CD4-positive, alpha-beta memory T cell (primary cell): ENCODE data around the gene LRRC43. TPM values are rescaled to one million over a fixed set of nuclear protein-coding genes. Genes with fewer than 3 reads are reported as not detected.

Experiments
- CTCF ChIA-PET: fragments of 350-600 bp; sonication (Branson Sonifier 250); formaldehyde crosslinking; loops from one replicate; lab custom pipeline; 2021; ENCODE audit warnings: inconsistent platforms; ENCODE audit not compliant: partially characterized antibody; lab: Charles Lee
- POLR2A ChIA-PET: fragments of 350-600 bp; sonication (Branson Sonifier 250); formaldehyde crosslinking; loops from one replicate; lab custom pipeline; 2021; ENCODE audit not compliant: partially characterized antibody; lab: Charles Lee
- DNase-seq, 5 donors: peaks; one replicate each; pipeline versions ENCODE4 v3.0.0 to v3.0.0-alpha.2; 2020 to 2022; ENCODE audit warnings: mixed read lengths in 1 of 5
- H3K27ac ChIP-seq: one replicate; pipeline ENCODE4 v1.7.0; 2013; ENCODE audit warnings: low read depth, low read length
- H3K27me3 ChIP-seq: 2 replicates; pipeline ENCODE4 v1.7.0; 2013; ENCODE audit warnings: mild to moderate bottlenecking, low read length, moderate library complexity; ENCODE audit not compliant: insufficient read depth
- H3K36me3 ChIP-seq: 2 replicates; pipeline ENCODE4 v1.7.0; 2013; ENCODE audit warnings: mild to moderate bottlenecking, low read length, moderate library complexity; ENCODE audit not compliant: insufficient read depth
- H3K4me1 ChIP-seq: 2 replicates; pipeline ENCODE4 v1.7.0; 2013; ENCODE audit warnings: mild to moderate bottlenecking, low read length, moderate library complexity; ENCODE audit not compliant: insufficient read depth
- H3K4me3 ChIP-seq, 2 donors: one replicate each; pipeline ENCODE4 v1.7.0; 2013; ENCODE audit warnings: low read length in 2 of 2, mild to moderate bottlenecking in 1 of 2
- H3K9me3 ChIP-seq, 2 donors: one replicate each; pipeline ENCODE4 v1.7.0; 2013; ENCODE audit warnings: low read length in 2 of 2, control low read depth in 1 of 2; ENCODE audit not compliant: control insufficient read depth in 1 of 2
- H3K27ac Mint-ChIP-seq, 7 donors: one replicate each; pipeline ENCODE4 v1.8.0; 2020 to 2021; ENCODE audit warnings: mixed read lengths in 7 of 7, mild to moderate bottlenecking in 6 of 7, inconsistent platforms in 3 of 7, moderate library complexity in 3 of 7
- H3K27me3 Mint-ChIP-seq, 2 donors: one replicate each; pipeline ENCODE4 v1.8.0; 2020 to 2021; ENCODE audit warnings: mixed read lengths in 2 of 2
- H3K36me3 Mint-ChIP-seq, 2 donors: one replicate each; pipeline ENCODE4 v1.8.0; 2020 to 2021; ENCODE audit warnings: mixed read lengths in 2 of 2, inconsistent platforms in 1 of 2, mild to moderate bottlenecking in 1 of 2
- H3K4me1 Mint-ChIP-seq, 4 donors: one replicate each; pipeline ENCODE4 v1.8.0; 2020 to 2021; ENCODE audit warnings: mixed read lengths in 4 of 4, mild to moderate bottlenecking in 1 of 4
- H3K4me3 Mint-ChIP-seq, 8 donors: one replicate each; pipeline ENCODE4 v1.8.0; 2020 to 2021; ENCODE audit warnings: mixed read lengths in 8 of 8, mild to moderate bottlenecking in 7 of 8, moderate library complexity in 6 of 8, inconsistent platforms in 3 of 8
- H3K9me3 Mint-ChIP-seq, 8 donors: one replicate each; pipeline ENCODE4 v1.8.0; 2020 to 2021; ENCODE audit warnings: mixed read lengths in 8 of 8, mild to moderate bottlenecking in 5 of 8, inconsistent platforms in 3 of 8, moderate library complexity in 1 of 8
- intact Hi-C: fragments of 100-400 bp; cut with micrococcal nuclease; formaldehyde crosslinking; loops from one replicate; pipeline ENCODE4 v1.15.1; 2023
- polyA plus RNA-seq, 2 donors: library from polyadenylated mRNA; unstranded; fragments of 300-500 nt; fragmentation: Illumina TruSeq; gene quantifications; one replicate each; pipeline ENCODE4 v1.2.3, GENCODE V29; 2021
- total RNA-seq, 2 experiments: library from RNA; stranded (reverse); gene quantifications; one replicate each; pipeline ENCODE4 v1.2.3, GENCODE V29; 2021

LRRC43 gene
- total and polyA plus RNA-seq, 4 experiments from 2014 or later = not detected

DNA sequence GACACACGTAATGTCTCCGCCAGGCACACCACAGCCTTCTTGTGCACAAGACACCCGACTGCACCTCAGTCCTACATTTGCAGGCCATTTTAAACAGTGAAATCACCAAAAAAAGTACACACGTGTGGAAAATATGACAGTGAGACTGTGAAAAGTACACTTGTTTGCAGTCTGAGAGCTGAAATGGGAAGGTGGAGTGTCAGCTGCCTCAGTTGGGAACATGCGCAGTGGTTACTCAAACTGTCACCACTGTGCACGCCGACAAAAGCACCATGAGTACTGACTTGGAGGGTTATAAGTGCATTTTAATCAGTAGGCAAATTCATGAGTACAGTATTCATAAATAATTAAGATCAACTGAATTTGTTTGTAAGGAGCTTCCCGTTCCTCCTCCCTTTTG is 67.6 kb downstream of the LRRC43 start:
- ChIA-PET POLR2A (interaction anchor here (0.7 to 1.0 kb wide), 2 partner anchors 10 to 15 kb away, joined by 3 read pairs; no protein-coding TSS in a partner anchor), CTCF (no interaction called here)
- no peaks in the 10 kb centered on the region for H3K27me3 Mint-ChIP-seq
- Histone ChIP-seq H3K27ac (no peak overlapping the region), H3K4me1 (peaks cover 6% of the 10 kb centered on the region), H3K4me3 (no peak overlapping the region), H3K27me3 (no peaks in the 10 kb centered on the region), H3K9me3 (no peaks in the 10 kb centered on the region), H3K36me3 (peaks cover 30% of the 10 kb centered on the region)
- no peak overlapping the region for H3K27ac Mint-ChIP-seq
- no peaks in the 10 kb centered on the region for H3K9me3 Mint-ChIP-seq
- intact Hi-C loops = no loop called here
- H3K4me1 Mint-ChIP-seq = peaks cover 5 to 11% (median 10%) of the 10 kb centered on the region in 4 donors
- peaks cover 29 to 43% of the 10 kb centered on the region in 2 donors for H3K36me3 Mint-ChIP-seq
- DNase-seq = no peak
- no peak overlapping the region for H3K4me3 Mint-ChIP-seq

Other genes starting within 250 kb of the LRRC43 start
- gene BCL7A, start 161.2 kb upstream of the LRRC43 start, total RNA-seq = 1 to 10 TPM; 3.0 to 3.7 TPM
- 1 to 10 TPM; 1.5 to 2.5 TPM for gene BCL7A, start 161.2 kb upstream of the LRRC43 start, polyA plus RNA-seq
- gene MLXIP, start 104.4 kb upstream of the LRRC43 start, total RNA-seq = 10 to 100 TPM; 79.5 to 88.1 TPM
- gene MLXIP, start 104.4 kb upstream of the LRRC43 start, polyA plus RNA-seq = 10 to 100 TPM in 1 of 2 donors, 1 to 10 TPM in 1; 2.7 to 23.8 TPM
- not detected for gene IL31, start 8.9 kb upstream of the LRRC43 start, total RNA-seq
- not detected for gene IL31, start 8.9 kb upstream of the LRRC43 start, polyA plus RNA-seq
- 1 to 10 TPM in 1 of 2 experiments, under 1 TPM in 1; 0.93 to 1.4 TPM for gene B3GNT4, start 20.6 kb downstream of the LRRC43 start, total RNA-seq
- gene B3GNT4, start 20.6 kb downstream of the LRRC43 start, polyA plus RNA-seq = under 1 TPM in 1 of 2 donors, not detected in 1; 0.10 TPM
- gene DIABLO, start 42.9 kb downstream of the LRRC43 start, total RNA-seq = 10 to 100 TPM; 40.0 to 44.1 TPM
- 10 to 100 TPM; 61.7 to 62.0 TPM for gene DIABLO, start 42.9 kb downstream of the LRRC43 start, polyA plus RNA-seq
- 10 to 100 TPM; 40.5 to 42.6 TPM for gene VPS33A, start 83.4 kb downstream of the LRRC43 start, total RNA-seq
- gene VPS33A, start 83.4 kb downstream of the LRRC43 start, polyA plus RNA-seq = 10 to 100 TPM; 33.2 to 39.1 TPM
- gene CLIP1, start 239.5 kb downstream of the LRRC43 start, total RNA-seq = 10 to 100 TPM; 63.5 to 65.7 TPM
- gene CLIP1, start 239.5 kb downstream of the LRRC43 start, polyA plus RNA-seq = 10 to 100 TPM in 1 of 2 donors, 1 to 10 TPM in 1; 5.9 to 34.7 TPM